Measurements from ENCODE around the gene SLC10A6. TPM values are rescaled to one million over a fixed set of nuclear protein-coding genes. Genes with fewer than 3 reads are reported as not detected.

SLC10A6 gene
- total and polyA plus RNA-seq, 7 donors, result 0.27 to 0.79 (median 0.31) TPM; not detected in 1

DNA sequence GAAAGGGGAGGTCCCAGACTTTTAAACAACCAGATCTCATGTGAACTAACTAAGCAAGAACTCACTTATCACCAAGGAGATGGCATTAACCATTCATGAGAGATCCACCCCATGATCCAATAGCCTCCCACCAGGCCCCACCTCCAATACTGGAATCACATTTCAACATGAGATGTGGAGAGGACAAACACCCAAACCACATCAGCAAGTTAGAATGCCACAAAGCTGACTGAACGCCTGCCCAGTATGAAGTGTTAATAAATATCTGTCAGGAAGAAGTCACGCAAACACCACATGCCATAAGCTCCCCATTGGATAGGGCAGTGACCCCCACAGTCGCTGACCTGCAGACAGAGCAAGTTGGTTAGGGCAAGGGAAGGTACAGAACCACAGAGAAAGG is 14.3 kb downstream of the SLC10A6 start:
- H3K4me3 ChIP-seq, result no peak overlapping the region
- H3K27me3 ChIP-seq (ENCODE audit: insufficient read depth in 3 of 3, low read length in 2 of 3), result no peaks in the 10 kb centered on the region
- TF ChIP-seq, protein P1, sequence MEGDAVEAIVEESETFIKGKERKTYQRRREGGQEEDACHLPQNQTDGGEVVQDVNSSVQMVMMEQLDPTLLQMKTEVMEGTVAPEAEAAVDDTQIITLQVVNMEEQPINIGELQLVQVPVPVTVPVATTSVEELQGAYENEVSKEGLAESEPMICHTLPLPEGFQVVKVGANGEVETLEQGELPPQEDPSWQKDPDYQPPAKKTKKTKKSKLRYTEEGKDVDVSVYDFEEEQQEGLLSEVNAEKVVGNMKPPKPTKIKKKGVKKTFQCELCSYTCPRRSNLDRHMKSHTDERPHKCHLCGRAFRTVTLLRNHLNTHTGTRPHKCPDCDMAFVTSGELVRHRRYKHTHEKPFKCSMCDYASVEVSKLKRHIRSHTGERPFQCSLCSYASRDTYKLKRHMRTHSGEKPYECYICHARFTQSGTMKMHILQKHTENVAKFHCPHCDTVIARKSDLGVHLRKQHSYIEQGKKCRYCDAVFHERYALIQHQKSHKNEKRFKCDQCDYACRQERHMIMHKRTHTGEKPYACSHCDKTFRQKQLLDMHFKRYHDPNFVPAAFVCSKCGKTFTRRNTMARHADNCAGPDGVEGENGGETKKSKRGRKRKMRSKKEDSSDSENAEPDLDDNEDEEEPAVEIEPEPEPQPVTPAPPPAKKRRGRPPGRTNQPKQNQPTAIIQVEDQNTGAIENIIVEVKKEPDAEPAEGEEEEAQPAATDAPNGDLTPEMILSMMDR (IDR thresholded peaks at IDR 0.05), result no peak
- intact Hi-C loops (cut with DNase I), result no loop called here
- no peaks in the 10 kb centered on the region for H3K4me1 ChIP-seq
- WGBS, 3 donors, result 75 to 82% (median 78%) methylated on average over 3 of the region's 3 CpGs
- DNase-seq (no peak), ATAC-seq (no peak)
- H3K27ac ChIP-seq, result no peak overlapping the region
- no peaks in the 10 kb centered on the region for H3K9me3 ChIP-seq
- peaks cover 0 to 1% of the 10 kb centered on the region in 2 donors for H3K36me3 ChIP-seq (ENCODE audit: insufficient read depth in 1 of 2, low read depth in 1 of 2)

DNA sequence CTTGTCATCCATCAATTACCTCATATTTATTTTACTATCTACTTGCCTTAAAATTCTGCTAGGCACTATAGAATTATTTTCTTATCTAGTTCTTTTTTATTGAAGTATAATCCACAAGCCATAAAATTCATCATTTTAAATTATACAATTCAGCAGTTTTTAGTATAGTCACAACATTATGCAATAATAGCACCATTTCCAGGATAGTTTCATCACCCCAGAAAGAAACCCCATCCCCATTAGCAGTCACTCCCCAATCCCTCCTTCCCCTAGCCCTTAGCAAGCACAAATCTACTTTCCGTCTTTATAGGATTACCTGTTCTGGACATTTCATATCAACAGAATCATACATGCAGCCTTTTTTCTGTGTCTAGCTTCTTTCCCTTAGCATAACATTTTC is 15.6 kb downstream of the SLC10A6 start:
- 90 to 94% (median 92%) methylated on average over 1 of the region's 1 CpG for WGBS, 3 donors
- ATAC-seq, result no peak
- DNase-seq, result no peak

DNA sequence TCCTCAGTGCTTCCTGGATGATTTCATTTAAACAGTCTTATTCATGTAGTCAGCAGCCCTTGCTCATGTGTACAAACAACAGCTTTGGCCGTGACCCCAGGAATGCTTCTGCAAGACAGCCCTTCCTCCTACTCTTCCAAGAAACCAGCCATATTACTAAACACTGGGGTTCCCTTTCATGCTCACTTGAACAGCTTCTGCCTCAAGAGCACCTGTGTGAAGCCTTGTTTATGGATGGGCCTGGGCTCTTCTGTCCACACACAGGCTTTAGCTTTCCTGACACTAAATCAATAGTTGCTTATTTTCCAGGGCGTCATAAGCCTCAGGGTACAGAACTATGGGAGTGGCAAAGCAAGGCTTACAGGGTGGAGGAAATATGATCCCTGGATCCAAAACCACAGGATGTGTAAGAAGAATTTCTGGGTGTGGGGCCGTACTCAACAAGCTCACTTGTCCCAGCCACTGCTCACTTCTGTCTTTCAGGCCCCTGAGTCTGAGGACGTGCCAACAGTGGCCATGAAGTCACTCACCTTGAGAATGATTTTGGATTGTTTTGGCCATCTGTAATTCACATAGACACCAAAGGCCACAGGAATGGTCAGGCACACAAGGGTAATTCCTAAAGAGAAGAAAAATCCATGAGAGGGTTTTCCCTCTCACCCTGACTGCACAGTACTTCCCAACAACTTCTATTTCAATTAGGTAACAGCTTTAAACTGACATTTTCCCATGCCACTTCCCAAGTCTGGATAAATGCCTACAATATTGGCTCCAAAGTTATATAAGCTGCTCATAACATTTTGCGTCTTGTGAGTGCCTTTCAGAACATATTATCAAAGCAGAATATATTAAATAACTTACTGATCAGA is 17.7 kb downstream of the SLC10A6 start:
- WGBS, 3 donors, result 75 to 83% (median 82%) methylated on average over 5 of the region's 5 CpGs
- Histone ChIP-seq H3K4me3 (no peak overlapping the region), H3K27ac (no peak overlapping the region), H3K27me3 (ENCODE audit: insufficient read depth in 3 of 3, low read length in 2 of 3) (no peaks in the 10 kb centered on the region), H3K36me3 (ENCODE audit: insufficient read depth in 1 of 2, low read depth in 1 of 2) (peaks cover 0 to 11% of the 10 kb centered on the region in 2 donors), H3K9me3 (no peaks in the 10 kb centered on the region), H3K4me1 (no peaks in the 10 kb centered on the region)
- peak in 1 of 2 donors; percentile 26 for DNase-seq
- intact Hi-C loops (cut with DNase I), result no loop called here
- TF ChIP-seq, protein P1 (IDR thresholded peaks at IDR 0.05), result no peak
- ATAC-seq, result no peak

More for the DNA sequence above, 15.6 kb downstream of the SLC10A6 start:
- Histone ChIP-seq H3K9me3 (no peaks in the 10 kb centered on the region), H3K36me3 (ENCODE audit: insufficient read depth in 1 of 2, low read depth in 1 of 2) (peaks cover 0 to 5% of the 10 kb centered on the region in 2 donors), H3K27ac (no peak overlapping the region), H3K4me1 (no peaks in the 10 kb centered on the region), H3K27me3 (ENCODE audit: insufficient read depth in 3 of 3, low read length in 2 of 3) (no peaks in the 10 kb centered on the region), H3K4me3 (no peak overlapping the region)
- TF ChIP-seq, protein P1 (IDR thresholded peaks at IDR 0.05), result no peak
- intact Hi-C loops (cut with DNase I), result no loop called here

DNA sequence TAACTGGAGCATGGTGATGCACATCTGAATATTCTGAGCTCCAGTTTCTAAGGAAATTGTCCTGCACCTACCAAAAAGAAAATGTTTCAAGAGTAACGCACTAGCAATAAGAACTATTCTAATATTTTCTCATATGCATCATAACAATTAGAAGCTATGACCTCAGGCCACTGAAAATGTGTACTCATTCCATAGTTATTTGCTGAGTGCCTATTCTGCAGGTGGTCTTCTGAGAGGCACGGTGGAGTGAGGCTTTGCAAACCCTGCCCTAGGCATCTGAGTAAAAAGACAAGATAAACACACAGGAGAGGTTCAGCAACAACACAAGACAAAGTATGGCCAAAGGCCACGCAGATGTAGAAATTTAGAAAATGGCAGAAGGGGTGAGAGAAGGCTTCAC is 23.7 kb downstream of the SLC10A6 start:
- Histone ChIP-seq H3K27ac (no peak overlapping the region), H3K4me3 (no peak overlapping the region), H3K4me1 (no peaks in the 10 kb centered on the region), H3K9me3 (no peaks in the 10 kb centered on the region), H3K36me3 (ENCODE audit: insufficient read depth in 1 of 2, low read depth in 1 of 2) (peaks cover 0 to 28% of the 10 kb centered on the region in 2 donors), H3K27me3 (ENCODE audit: insufficient read depth in 3 of 3, low read length in 2 of 3) (no peaks in the 10 kb centered on the region)
- intact Hi-C loops (cut with DNase I), result no loop called here
- ATAC-seq (no peak), DNase-seq (no peak)
- 82 to 86% (median 83%) methylated on average over 3 of the region's 3 CpGs for WGBS, 3 donors
- TF ChIP-seq, protein P1 (IDR thresholded peaks at IDR 0.05), result no peak
